Measurements from ENCODE around the gene NPTX1.

DNA sequence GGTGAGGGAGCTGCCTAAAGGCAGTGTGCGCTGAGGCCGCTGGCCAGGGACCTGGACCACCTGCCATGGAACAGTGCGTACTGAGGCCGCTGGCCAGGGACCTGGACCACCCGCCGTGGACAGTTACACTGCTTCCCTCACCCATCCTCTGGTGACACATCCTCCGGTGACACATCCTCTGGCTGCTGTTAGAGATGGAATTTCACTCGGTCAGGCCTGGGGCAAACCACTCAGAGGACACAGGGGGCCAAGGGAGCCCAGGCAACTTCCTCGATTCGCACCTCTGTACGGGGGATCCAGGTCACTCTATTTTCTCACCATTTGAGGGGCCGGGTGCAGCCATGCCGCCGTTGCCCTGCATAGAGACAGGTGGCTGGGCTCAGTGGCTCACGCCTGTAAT lies 35.8 kb upstream of the NPTX1 start:
- TF ChIP-seq, protein P1, sequence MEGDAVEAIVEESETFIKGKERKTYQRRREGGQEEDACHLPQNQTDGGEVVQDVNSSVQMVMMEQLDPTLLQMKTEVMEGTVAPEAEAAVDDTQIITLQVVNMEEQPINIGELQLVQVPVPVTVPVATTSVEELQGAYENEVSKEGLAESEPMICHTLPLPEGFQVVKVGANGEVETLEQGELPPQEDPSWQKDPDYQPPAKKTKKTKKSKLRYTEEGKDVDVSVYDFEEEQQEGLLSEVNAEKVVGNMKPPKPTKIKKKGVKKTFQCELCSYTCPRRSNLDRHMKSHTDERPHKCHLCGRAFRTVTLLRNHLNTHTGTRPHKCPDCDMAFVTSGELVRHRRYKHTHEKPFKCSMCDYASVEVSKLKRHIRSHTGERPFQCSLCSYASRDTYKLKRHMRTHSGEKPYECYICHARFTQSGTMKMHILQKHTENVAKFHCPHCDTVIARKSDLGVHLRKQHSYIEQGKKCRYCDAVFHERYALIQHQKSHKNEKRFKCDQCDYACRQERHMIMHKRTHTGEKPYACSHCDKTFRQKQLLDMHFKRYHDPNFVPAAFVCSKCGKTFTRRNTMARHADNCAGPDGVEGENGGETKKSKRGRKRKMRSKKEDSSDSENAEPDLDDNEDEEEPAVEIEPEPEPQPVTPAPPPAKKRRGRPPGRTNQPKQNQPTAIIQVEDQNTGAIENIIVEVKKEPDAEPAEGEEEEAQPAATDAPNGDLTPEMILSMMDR (IDR thresholded peaks at IDR 0.05; ENCODE audit: low read depth, low read length, missing input control): no peak
- TF ChIP-seq YY1 (IDR thresholded peaks at IDR 0.05) (no peak), TAF1 (conservative IDR thresholded peaks at IDR 0.05) (no peak), EGR1 (IDR thresholded peaks at IDR 0.05; ENCODE audit: low read depth in 2 of 2) (no peak), JUND (IDR thresholded peaks at IDR 0.05) (no peak)
- TF ChIP-seq, protein P2, sequence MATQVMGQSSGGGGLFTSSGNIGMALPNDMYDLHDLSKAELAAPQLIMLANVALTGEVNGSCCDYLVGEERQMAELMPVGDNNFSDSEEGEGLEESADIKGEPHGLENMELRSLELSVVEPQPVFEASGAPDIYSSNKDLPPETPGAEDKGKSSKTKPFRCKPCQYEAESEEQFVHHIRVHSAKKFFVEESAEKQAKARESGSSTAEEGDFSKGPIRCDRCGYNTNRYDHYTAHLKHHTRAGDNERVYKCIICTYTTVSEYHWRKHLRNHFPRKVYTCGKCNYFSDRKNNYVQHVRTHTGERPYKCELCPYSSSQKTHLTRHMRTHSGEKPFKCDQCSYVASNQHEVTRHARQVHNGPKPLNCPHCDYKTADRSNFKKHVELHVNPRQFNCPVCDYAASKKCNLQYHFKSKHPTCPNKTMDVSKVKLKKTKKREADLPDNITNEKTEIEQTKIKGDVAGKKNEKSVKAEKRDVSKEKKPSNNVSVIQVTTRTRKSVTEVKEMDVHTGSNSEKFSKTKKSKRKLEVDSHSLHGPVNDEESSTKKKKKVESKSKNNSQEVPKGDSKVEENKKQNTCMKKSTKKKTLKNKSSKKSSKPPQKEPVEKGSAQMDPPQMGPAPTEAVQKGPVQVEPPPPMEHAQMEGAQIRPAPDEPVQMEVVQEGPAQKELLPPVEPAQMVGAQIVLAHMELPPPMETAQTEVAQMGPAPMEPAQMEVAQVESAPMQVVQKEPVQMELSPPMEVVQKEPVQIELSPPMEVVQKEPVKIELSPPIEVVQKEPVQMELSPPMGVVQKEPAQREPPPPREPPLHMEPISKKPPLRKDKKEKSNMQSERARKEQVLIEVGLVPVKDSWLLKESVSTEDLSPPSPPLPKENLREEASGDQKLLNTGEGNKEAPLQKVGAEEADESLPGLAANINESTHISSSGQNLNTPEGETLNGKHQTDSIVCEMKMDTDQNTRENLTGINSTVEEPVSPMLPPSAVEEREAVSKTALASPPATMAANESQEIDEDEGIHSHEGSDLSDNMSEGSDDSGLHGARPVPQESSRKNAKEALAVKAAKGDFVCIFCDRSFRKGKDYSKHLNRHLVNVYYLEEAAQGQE (IDR thresholded peaks at IDR 0.05): no peak
